ENCODE data around the gene AKAP7.

The AKAP7 gene

DNA sequence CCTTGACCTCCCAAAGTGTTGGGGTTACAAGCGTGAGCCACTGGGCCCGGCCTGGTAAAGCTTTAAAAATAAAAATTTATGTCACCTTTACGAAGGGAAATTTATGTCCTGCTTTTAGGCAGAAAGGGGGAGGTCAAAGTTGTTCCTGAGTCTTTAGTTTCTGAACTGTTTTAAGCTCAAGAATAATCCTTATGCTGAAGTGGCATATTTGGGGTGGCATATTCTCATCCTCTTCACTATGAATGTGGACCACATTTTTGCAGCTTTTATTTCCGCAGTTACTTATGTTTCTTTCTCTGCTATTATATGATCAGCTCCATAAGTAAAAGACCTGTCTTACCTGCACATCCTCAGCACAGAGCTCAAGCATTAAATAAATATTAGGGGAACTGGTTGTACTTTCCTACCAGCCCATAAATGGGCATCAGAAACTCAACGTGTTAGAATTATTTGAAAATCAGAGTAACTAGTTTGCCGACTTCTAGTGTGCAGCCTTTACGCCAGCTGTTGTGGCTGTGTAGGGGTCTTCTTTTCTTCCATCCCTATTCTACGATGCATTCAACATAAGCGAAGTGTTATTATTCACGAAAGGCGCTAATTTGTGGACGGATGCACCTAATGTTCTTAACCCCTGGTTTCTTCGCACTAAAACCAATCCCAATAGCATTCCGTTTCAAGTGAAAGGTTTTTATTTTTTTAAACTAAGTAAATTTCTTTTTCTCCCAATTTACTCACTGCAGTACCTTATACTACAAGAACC lies 867 bp upstream of the AKAP7 start:
- DNase-seq (ENCODE audit: low spot score), result no peak

DNA sequence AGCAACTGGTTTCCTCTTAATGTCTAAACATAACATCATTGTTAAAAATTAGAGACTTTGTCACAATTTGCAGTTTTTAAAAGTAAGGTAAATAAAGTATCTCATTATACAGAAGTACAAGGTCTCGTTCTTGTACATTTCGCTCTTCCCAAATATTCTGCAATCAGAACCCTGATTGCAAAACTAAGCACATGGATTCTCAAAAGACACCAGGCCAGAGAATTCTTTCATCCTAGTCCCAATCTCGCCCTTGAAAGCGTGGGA lies 355 bp upstream of the AKAP7 start:
- no peak for DNase-seq (ENCODE audit: low spot score)

DNA sequence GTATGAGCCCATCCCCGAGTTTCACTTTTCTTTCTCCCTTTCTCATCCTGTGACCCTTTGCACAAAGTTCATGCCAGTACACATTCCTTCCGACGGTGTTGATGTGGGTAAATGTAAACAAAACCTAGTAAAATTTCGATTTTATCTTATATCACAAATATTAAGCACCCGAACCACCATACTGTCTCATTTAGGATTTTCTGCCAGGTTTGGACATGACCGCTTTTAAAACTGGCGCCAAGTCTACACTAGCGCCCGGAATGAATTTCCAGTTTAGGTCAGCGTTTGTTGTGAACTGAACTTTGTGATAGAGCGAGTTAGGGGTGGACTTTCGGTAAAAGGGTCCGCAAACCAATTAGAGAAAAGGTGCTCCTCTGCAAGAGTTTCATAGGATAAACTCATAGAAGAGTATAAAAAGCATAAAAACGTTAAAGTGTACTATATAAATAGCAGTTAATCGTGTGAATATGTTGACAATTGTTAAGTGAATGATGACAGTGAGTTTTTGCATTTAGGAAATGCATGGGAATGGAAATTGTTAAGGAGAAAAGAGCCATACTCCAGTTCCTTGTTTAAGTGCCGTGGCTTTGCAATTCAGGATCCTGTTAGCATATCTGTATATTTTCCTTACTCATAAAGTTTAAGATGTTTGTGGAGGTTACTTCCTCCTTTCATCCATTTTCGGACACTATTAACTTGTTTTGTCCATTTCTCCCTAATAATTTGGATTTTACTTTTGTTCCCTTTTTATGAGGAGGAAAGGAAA lies 937 bp downstream of the AKAP7 start:
- DNase-seq (ENCODE audit: low spot score), result no peak

DNA sequence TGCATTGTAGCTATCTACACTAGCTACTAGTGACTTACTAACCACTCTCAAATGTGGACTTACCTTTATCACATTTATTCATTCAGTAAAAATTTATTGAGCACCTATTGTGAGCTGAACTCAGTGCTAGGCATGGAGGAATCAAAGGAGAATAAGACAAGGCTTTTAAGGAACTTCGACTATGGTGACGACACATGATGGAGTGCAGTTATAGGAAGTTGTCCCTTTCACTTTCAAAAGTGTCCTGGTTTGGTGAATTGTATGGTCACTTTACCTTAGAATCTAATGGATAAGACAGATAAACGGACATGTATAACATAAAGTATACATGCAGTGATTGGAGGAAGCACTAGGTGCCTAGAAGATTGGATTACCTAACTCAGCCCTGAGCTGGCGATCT lies 4.3 kb downstream of the AKAP7 start:
- DNase-seq (ENCODE audit: low spot score), result no peak

DNA sequence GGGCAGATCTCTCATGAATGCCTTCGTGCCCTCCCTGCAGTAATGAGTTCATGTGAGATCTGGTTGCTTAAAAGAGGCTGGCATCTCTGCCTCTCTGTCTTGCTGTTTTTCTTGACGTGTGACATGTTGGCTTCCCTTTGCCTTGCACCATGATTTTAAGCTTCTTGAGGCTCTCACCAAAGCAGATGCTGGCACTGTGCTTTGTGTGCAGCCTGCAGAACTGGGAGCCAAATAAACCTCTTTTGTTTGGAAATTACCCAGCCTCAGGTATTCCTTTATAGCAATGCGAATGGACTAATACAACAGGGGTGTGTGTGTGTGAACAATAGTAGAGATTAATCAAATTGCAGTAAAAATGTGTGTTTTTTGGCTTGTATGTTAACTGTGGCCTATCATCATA lies 8.1 kb downstream of the AKAP7 start:
- no peak for DNase-seq (ENCODE audit: low spot score)

DNA sequence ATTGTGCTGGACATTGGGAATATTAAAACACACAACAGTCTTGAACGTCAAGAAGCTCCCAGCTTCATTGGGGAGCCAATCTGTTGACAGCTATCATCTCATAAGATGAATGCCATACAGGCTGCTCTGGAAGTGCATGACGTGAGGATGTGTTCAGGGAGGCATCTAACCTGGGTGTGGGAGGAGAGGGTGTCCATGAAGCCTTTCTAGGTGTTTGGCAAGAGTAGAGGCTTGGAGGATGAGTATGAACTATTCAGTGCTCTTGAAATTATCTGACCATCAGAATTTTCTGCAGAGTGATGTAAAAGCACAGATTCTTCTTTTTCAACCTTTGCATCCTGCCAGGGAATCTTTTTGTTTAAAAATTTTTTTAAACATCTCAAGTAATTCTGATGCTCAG lies 11.6 kb downstream of the AKAP7 start:
- DNase-seq (ENCODE audit: low spot score), result no peak

DNA sequence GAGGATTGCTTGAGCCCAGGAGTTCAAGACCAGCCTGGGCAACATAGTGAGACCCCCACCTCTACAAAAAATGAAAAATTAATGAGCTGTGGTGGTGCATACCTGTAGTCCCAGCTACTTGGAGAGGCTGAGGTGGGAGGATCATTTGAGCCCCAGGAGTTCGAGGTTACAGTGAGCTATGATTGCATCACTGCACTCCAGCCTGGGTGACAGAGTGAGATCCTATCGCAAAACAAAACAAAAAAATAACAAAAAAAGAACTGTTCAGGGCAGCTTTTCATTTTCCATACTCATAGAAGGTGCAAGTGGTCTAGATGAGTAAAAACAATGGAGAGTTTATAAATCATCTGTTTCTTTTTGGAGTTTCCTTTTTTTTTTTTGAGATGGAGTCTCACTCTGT lies 21.1 kb downstream of the AKAP7 start:
- no peak for DNase-seq (ENCODE audit: low spot score)

DNA sequence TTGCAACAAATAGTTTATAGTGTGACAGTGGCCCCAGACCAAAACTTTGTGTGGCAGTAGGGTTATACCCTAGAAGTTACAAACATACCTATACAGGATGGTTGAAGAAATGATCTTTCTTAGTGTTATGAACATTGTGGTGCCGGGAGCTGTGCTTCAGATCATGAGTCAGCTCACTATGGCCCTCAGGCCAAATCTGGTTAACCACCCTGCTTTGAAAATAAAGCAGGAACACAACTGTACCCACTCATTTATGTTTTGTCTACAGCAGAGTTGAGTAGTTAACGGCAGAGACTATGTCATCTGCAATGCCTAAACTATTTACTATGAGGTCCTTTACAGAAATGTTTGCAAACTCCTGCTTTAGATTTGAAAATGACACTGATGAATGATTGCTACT lies 24.3 kb downstream of the AKAP7 start:
- DNase-seq (ENCODE audit: low spot score), result no peak

DNA sequence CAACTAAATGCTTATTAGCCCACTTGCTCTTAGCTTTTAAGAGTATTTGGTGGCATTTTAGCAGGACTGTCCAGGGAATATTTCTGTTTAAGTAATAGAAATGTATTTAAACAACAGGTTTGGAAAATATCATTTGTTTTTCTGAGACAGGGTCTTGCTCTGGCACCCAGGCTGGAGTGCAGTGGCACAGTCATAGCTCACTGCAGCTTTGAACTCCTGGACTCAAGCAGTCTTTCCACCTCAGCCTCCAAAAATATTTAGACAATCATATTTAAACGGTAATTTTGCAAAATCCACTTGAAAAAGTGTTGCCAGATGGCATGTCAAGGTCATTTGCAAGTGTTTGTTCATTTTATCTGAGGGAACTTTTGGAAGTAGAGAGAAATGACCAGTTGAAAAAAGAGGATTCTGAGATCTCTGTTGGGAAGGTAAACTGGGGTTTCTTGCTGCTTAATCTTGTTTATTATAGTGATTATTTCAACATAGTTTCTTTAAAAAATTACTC lies 25.0 kb downstream of the AKAP7 start:
- DNase-seq (ENCODE audit: low spot score), result no peak

DNA sequence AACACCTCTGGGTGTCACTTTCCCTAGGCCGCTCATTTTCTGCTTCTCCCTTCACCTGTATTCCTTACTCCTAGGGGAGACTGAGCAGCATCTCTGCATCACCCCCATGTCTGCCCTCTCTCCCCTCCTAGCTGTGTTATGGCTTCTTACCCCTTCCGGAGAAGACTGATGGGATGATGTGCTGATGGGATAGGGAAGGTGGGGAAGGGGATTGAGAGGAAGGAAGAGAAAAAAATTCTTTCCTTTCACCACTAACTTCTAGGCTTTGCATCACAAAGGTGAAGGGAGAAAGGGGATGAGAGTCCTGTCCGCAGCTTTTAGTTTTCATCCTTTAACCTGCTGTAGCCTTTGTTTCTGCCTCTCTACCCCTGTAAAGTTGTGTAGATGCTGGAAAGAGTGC lies 26.7 kb downstream of the AKAP7 start:
- DNase-seq (ENCODE audit: low spot score), result no peak

DNA sequence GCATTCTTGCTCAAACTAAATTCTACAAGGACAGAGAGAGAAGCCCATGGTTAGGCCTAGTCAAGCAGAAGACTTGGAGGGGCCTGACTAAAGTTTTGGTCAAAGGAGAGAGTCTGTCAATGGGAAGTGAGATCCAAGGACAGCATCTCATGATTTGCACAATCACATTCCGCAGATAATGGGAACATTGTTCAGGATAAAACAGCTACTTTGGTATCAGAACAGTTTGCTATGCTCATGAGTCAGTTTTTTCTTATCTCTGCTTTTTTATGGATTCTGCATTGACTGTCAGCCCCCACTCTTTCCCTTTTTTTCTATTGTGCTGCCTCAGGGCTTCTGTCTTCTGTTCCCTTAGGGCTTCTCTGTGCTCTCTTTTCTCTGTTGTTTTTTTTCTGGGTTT lies 28.6 kb downstream of the AKAP7 start:
- no peak for DNase-seq (ENCODE audit: low spot score)

DNA sequence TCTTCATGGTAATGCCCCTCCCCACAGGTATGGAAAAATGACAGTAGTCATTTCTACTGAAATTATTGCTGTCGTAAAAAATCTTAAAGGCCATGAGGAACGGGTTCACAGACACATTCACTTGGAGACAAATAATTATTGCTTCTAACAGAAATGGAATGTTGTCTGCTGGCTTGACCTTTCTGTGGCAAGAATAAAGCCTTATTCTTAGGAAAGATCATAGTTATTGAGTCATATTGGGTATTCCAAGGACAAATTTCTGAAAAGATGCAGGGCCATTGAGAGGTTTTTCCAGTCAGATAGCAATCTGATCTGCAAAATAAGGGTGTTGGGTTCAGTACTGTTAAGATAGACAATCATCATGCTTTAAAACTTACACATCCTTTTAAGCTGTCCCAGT lies 29.2 kb downstream of the AKAP7 start:
- DNase-seq (ENCODE audit: low spot score), result no peak

DNA sequence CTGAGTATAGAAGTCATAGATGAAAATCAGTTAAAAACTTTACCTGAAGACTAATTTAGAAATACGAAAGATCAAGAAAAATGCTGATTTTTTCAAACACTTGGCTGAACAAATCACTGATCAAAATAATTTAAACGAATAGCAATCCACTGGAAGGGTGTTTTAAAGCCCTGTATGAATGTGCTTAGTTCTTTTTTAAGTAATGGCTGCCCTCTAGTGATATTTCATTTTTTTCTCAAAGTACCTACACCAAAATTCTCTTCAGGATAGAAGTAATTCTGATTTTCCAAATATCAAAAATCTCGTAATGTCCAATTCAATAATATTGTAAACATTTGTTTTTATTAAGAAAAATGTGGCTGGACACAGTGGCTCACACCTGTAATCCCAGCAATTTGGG lies 32.5 kb downstream of the AKAP7 start:
- no peak for DNase-seq (ENCODE audit: low spot score)

DNA sequence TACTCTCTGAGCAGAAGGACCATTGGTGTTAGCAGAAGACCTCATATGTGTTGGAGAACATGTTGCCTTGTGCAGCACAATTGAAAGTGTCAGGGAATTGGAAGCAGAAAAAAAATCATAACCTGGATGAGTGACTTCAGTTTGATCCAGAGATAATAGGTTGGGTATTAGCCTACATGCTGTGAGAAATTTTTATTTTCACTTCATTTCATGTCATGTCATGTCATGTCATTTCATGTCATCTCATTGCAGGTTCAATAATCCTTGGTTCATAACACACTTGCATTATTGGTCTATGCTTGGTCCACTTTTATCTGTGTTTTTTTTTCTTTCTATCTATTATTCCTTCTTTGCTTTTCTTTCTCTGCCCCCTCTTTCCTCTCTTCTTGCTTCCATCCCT lies 34.3 kb downstream of the AKAP7 start:
- DNase-seq (ENCODE audit: low spot score), result no peak

DNA sequence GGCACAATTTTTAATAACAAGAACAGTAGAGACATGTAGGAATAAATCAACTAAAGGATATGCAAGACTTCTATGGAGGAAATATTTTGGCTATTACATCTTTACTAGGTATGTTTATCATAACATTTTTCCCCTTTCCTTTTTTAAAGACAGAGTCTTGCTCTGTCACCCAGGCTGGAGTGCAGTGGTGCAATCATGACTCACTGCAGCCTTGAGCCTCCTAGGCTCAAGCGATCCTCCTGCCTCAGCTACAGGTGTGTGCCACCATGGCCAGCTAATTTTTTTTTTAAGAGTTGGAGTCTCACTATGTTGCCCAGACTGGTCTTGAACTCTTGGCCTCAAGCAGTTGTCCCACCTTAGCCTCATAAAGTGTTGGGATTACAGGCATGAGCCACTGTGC lies 37.0 kb downstream of the AKAP7 start:
- DNase-seq (ENCODE audit: low spot score), result no peak

DNA sequence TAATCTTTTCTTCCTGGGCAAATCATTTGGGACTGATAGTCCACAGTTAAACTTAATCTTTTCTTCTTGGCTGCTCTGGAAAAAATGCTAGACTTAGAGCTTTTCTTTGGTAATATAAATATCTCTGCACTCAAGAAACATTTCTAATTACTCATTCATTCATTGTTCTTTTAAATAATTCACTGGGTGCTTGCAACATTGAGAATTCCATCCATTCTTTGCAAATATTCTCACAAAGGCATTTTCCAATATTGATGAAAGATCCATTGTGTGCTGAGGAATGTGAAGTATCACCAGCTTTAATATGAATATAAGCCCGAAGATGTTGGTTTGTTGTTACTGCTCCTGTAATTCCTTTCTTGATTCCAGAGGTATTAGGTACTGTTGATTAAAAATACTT lies 38.4 kb downstream of the AKAP7 start:
- no peak for DNase-seq (ENCODE audit: low spot score)

DNA sequence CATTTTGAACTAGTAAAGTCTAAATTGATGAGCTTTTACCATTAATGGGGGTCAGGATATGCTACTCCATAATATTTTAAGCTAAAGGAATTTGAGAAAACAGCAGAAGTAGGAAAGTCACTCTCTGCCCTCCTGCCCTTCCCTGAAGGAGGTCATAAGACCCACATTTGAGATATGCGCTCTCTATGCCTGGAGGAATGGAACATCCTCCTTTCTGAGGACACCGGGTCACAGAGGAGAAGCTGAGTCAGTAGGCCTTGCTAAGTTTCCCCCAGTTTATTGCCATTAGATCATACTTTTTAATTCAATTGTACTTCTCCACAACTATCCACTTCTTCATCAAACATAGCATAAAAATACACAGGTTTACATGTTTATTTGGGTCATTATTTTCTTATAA lies 40.3 kb downstream of the AKAP7 start:
- no peak for DNase-seq (ENCODE audit: low spot score)

DNA sequence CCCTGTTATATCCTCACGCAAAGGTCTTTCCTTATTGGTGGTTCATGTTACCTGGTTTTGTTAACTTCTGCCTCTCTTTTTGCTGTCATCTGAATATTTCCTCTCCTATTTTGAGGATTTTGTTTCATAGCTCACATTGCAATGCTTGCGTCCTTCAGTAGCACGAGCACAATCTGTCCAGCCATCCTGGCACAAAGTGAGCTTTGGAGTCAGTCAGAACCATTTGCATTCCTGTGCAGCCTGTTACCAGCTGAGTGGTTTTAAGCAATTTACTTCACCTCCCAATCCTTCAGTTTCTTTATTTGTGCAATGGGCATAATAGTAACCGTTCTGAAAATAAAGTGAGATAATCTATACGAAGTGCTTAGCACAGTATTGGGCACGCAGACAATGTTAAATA lies 42.7 kb downstream of the AKAP7 start:
- DNase-seq (ENCODE audit: low spot score), result no peak

DNA sequence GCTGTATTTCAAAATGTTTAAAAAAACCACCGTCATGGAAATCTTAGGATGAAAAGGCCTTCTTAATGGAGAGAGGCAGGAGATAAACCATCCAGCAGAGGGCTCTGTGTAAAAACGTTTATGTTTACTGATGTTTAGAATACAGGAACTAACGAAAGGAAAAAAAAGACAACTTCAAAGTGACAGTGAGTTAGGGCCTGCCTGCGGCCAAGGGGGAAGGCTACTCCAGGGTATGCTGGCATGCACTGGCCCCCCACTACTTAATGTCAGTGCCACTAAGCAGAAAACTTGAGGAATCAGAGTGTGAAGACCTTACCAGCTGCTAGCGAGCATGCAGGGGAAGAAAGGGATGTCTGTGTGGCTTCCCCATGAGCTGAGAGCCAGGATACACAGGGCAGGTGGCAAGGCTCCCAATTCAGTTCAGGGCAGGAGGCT lies 47.7 kb downstream of the AKAP7 start:
- DNase-seq (ENCODE audit: low spot score), result no peak

DNA sequence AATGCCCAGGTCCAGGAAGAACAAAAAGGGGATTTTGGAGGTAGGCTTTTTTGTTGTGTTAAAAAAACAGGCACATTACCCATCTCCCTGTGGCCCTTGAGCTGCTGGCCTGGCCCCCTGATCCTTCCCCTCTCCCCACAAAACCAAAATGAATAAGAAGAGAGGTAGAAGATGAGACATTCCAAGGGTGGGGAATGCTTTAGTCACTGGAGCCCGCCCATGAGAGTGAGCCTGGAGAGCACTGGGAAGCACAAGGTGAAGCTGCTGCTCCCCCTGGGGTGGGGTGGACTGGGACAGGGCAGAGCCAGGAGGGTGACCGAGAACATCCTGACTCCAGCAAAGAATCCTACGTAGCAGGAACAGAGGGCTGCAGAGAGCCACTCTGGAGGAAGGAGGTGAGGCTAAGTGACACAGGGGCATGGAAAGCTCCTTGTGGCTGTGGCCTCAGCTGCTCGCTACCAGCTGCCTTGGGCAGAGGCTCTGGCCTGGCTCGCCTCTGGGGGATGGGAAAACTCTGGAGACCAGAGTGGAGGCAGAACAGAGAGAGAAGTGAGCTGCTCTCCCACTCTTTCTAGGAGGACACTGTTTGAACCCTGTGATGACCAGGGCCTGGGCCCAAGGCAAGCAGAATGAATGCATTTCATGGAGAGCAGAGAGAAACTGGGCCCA lies 48.3 kb downstream of the AKAP7 start:
- no peak for DNase-seq (ENCODE audit: low spot score)

DNA sequence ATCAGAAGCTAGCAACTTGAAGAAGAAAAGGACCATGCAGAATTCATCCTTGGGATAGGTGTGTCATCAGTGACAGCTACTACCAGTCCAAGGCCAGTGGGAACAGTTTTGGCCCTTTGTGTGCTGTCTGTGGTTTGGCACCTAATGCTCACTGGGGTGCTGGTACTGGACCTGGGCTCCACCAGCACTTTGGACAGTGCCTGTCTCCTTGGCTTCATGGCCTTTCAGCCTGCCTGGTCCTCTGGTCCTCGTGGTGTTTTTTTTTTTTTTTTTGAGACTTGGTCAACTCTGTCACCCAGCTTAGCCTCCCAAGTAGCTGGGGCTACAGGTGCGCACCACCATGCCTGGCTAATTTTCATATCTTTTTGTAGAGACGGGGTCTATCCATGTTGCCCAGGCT lies 56.3 kb downstream of the AKAP7 start:
- no peak for DNase-seq (ENCODE audit: low spot score)

DNA sequence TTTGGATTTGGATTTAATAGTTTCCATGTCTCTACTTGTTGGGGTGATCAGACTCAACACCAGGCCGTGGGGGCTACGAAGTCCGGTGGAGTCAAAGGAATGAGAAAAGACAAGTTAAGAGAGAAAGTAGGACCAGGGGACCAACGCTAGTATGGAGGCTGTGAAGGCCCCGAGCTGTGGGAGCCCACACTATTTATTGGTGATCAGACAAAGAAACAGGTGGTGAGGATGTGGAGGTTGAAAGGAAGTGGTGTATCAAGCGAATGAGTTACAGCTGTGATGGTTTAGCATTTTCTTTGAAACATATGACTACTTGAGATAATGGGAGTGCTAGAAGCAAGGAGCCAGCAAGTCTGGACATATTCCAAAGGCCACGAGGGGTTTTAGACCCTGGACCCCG lies 62.4 kb downstream of the AKAP7 start:
- DNase-seq (ENCODE audit: low spot score), result no peak

DNA sequence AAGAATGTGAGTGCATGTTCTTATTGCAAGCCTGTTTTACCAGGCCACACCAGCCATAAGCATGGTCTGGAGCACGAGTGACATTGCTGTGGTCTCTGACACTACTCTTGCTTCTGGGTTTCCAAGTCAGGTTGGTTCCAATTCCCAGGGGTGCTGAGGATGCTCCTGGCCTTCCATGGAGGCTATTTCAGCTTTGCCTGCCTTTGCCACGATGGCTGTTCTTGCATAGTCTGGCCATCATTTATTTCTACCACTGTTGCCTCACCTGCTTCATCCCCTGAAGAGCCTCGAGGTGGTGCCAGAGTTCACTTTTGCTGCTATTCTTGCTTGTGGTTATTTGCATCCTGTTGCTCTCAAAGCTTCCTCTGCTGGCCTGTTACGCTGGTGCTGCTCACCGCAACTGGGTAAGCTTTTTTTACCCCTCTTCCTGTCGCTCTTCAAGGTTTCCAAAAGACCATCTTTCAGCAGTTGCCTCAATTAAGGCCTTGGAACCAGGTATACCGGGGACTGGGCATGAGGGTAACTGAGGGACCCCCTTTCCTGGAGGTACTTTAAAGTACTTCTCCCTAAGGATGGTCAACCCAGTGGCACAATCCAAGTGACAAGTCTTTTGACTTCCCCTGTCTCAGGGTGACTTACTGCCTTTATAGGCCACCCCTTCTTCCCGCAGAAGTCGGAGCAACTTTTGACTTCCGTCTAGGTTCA lies 64.5 kb downstream of the AKAP7 start:
- DNase-seq (ENCODE audit: low spot score), result no peak
